Measurements from ENCODE around the gene NFIB.

DNA sequence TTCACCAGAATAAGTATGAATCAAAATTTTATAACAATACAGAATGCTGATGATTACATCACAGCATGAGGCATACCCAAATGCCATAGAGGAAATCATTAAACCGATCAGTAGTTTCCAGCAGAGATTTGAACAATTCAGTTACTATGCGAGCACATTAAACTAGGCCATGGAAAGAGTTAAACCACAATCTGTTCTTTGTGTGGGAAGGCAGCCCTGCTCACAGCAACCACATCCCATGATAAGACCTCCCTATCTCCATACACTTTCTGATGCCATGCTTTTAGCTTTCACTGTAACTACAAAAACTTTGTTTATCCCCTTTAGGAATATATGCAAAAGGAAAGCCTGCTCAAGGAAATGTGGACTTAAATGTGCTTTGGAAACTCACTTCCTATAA is 4.5 kb downstream of the NFIB start:
- TF ChIP-seq, protein P1, sequence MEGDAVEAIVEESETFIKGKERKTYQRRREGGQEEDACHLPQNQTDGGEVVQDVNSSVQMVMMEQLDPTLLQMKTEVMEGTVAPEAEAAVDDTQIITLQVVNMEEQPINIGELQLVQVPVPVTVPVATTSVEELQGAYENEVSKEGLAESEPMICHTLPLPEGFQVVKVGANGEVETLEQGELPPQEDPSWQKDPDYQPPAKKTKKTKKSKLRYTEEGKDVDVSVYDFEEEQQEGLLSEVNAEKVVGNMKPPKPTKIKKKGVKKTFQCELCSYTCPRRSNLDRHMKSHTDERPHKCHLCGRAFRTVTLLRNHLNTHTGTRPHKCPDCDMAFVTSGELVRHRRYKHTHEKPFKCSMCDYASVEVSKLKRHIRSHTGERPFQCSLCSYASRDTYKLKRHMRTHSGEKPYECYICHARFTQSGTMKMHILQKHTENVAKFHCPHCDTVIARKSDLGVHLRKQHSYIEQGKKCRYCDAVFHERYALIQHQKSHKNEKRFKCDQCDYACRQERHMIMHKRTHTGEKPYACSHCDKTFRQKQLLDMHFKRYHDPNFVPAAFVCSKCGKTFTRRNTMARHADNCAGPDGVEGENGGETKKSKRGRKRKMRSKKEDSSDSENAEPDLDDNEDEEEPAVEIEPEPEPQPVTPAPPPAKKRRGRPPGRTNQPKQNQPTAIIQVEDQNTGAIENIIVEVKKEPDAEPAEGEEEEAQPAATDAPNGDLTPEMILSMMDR (conservative IDR thresholded peaks at IDR 0.05; ENCODE audit: low read length) = no peak
- TF ChIP-seq EZH2phosphoT487 (IDR thresholded peaks at IDR 0.05; ENCODE audit: borderline replicate concordance) = no peak
